GM19043 (cell line): ENCODE results near the gene GASK1A.
"Not testable (repeated sequence)": the region's sequence is repeated elsewhere in the genome, so short reads cannot be mapped to it uniquely, and the experiment has no call there.

ENCODE experiments used
- ATAC-seq: cut with Tn5 transposase; IDR thresholded peaks from one replicate; pipeline ENCODE4 v1.9.1; 2021; ENCODE audit warnings: low read depth; ENCODE audit not compliant: unreplicated experiment

Gene GASK1A

DNA sequence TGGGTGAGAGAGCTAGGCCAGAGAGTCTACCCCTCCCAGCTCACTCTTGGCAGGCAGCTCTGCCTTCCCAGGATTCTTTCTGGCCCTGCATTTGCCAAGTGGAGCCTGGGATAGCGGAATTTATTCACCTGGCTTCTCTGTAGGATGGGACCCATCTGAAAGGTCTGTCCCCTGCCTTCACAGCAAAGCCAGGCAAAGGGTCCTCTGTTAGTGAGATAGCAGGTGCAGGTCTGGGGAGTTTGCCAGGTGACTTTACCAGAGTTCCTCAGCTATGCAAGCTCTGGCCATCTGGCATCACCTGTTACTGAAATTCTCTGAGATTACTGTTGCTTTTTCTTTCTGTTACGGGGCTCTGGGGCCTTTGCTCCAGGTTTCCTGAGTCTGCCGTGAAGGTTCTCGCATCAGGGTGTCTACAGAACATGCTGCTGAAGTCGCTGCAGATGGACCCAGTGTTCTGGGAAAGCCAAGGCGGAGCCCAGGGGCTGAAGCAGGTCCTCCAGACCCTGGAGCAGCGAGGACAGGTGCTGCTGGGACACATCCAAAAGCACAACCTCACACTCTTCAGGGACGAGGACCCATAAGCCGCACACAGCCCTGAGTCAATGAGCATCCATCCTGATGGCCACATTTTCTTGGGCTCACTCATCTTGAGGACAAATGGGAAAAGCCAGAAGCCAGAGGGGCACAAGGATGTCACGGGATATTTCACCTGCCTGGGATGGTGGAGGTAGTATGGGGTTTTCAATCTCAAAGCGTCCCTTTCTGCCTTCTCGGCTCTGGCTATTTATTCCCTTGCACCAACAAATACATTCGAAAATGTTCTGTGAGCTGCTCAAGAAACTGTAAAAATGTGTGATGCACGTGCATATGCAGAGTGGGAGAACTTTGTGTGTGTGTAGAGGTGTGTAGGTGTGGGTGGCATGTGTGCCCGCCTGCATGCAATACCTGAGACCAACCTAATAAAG lies 77.0 kb downstream of the GASK1A start:
- ATAC-seq, result no peak

- no peak for ATAC-seq
These were observed 80.3 kb downstream of the GASK1A start for GRCh38 chr3:43059456-43059855.

GRCh38 chr3:43061101-43061895 lies 82.2 kb downstream of the GASK1A start:
- no peak for ATAC-seq

GRCh38 chr3:43062040-43062563 lies 83.0 kb downstream of the GASK1A start:
- ATAC-seq, result no peak

GRCh38 chr3:43062564-43063040 lies 83.5 kb downstream of the GASK1A start:
- no peak for ATAC-seq

DNA sequence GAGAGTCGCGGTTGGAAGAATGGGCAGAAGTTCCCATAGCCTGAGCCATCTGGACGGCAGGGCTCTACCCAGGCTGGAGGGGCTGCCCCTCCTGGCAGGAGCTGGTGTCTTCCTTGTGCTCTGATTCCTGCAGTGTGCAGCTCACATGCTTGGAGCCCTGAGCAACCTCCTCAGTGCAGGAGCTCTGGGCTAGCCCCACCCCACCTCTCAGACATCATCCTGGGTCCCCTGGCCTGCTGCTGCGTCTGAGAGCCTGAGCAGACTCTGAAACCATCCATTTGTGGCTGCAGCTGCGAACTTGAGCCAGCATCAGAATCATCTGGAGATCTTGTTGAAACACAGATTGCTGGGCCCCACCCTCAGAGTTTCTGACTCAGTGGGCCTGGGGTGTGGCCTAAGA lies 84.0 kb downstream of the GASK1A start:
- ATAC-seq, result no peak

GRCh38 chr3:43070670-43071069 lies 91.6 kb downstream of the GASK1A start:
- not testable (repeated sequence) for ATAC-seq

DNA sequence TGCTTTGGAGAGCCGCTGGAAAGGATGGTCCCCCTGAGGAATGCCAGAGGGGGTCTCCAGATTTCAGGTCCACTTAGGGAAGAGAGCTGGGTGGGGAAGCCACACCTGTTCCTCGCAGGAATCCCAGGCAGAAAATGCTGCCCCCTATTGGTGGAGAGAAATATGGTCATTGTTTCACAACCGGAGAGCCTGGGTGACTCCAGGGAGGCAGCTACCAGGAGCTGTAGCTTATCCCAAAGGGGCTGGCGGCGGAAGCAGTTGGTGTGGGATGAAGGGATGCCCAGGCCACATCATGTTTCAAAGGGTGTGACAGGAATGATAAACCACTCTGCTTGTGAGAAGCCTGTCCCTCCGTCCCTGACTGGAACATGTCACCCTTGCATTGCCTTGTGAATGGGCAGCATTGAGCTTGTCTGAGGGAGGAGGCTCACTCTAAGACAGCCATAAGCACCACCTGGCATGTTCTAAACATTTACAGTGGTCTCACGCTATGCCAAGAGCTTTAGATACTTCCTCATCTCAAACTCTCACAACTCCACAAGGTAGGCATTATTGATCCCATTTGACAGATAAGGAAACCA lies 92.3 kb downstream of the GASK1A start:
- no peak for ATAC-seq

DNA sequence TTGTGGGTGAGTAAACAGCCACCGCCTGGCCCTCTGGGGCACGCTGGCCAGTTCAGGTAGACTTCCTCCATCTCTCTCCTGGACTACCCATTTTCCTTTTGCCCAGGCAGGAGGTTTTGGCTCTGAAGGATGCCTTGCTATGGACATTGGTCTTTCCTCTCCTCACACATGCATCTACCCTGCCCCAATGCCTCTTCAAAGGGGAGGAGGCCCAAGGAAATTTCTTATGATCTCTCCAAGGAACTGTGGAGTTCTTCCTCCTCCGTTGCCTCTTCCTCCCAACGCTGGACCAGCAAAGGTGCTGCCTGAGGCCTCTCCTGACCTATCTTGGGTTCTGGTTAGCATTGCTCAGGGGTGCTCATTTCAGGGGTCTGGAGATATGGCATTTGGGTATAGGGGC lies 93.2 kb downstream of the GASK1A start:
- ATAC-seq, result no peak

DNA sequence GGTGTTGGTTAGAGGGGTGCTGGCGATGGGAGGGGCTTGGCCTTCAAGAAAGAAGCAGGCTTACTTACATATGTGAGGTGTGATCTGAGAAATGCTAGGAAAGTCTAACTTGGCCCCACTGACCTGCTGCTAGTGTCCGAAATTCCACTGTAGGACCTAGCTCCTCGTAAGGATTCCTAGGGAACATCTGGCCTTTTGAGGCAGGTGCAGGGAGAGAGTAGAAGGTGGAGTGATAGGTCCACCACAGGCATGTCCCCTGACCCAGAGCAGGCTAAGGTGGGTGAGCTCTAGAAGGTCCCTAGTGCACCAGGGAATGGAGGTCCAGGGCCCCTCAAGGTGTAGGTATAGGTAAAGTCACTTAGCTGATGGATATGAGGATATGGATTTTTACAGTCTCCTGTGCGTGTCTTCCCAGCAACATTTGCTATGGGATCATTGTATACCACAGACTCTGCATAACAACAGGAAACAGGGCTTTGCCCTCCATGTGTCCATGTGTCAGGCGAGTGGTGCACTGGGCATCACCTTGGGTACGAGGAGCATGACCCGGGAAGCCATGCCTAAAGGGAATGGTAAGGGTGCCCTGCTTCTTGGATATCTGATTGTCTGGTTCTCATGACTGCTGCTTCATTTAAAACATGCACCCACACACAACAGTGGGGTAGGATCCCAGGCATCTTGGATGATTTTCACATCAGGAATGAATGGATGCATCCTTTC lies 94.2 kb downstream of the GASK1A start:
- ATAC-seq, result no peak

DNA sequence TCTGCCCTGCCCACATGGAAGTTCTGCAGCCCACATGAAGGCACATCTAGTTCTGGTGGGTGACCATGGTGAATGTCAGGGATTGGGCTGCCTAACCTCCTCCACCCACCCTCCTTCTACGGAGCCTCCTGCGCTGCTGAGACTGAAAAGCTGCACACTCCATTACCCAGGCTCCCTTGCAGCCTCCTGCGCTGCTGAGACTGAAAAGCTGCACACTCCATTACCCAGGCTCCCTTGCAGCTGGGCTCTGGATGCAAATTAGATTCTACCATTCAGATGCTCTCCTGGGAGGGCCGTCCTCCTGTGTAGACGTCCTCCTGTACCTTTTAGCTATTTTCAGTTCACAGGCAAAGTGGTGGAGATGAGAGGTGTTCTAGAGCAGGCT lies 94.7 kb downstream of the GASK1A start:
- no peak for ATAC-seq

GRCh38 chr3:43074482-43074881 lies 95.4 kb downstream of the GASK1A start:
- no peak for ATAC-seq

- ATAC-seq, result no peak
These were observed 96.0 kb downstream of the GASK1A start for GRCh38 chr3:43074901-43075689.

GRCh38 chr3:43075904-43076661 lies 97.0 kb downstream of the GASK1A start:
- ATAC-seq, result no peak

DNA sequence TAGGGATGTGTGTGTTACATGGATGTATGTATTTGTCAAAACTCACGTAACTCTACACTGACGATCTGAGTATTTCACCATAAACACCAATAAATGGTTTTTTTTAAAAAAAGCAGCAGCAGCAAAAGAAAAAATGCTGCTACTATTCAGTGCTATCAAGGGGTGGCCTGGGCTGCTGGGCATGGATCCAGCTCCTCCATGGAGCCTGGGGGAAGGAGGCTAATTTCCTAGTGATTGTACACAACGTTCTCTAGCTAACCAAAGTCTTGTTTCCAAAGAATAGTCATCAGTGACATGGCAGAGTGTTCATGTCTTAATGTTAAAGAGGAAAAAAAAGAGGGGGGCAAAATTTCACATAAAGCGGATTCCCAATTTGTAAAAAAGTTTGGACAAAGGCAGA lies 97.7 kb downstream of the GASK1A start:
- no peak for ATAC-seq

- no peak for ATAC-seq
These were observed 98.2 kb downstream of the GASK1A start for GRCh38 chr3:43077261-43077660.

GRCh38 chr3:43077707-43078106 lies 98.6 kb downstream of the GASK1A start:
- ATAC-seq, result no peak

GRCh38 chr3:43079536-43080332 lies 100.6 kb downstream of the GASK1A start:
- ATAC-seq, result no peak
